HG03565 (cell line): ENCODE measurements around the gene NR1I3.

Source experiments
- ATAC-seq: cut with Tn5 transposase; IDR thresholded peaks from one replicate; pipeline ENCODE4 v1.9.1; 2021; ENCODE audit warnings: mild to moderate bottlenecking, moderate library complexity; ENCODE audit not compliant: unreplicated experiment

NR1I3 gene

DNA sequence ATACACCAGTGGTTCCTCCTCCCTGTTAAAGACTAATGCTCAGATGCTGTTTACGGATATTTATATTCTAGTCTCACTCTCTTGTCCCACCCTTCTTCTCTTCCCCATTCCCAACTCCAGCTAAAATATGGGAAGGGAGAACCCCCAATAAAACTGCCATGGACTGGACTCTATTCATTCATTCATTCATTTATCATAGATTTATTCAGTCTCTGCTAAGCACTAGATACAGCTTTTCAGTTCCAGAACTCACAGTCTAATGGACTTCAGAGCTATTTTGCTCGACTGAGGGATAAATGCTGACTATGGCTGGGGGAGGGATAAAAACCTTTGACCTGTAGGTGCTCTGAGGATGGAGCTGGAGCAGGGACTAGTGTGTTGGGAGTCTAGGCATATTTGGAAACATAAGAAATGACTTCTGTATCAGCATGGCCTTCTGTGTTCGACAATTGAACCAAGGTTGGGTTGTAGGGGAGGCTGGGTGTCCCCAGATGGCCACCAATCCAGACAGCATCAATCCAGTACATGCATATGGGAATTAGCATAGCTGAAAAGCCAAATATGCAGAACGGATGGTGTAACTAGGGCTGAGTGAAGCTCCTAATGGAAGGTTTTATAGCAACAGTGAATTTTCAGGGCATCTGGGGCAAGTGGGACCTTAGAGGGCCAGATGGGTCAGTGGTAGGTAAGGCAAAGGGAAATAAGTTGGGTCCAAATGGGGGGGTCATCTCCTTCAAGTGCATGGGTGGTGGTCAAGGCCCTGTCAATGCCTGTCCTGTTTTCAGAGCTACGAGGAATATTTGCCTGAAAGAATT lies 18.7 kb downstream of the NR1I3 start:
- no peak for ATAC-seq

DNA sequence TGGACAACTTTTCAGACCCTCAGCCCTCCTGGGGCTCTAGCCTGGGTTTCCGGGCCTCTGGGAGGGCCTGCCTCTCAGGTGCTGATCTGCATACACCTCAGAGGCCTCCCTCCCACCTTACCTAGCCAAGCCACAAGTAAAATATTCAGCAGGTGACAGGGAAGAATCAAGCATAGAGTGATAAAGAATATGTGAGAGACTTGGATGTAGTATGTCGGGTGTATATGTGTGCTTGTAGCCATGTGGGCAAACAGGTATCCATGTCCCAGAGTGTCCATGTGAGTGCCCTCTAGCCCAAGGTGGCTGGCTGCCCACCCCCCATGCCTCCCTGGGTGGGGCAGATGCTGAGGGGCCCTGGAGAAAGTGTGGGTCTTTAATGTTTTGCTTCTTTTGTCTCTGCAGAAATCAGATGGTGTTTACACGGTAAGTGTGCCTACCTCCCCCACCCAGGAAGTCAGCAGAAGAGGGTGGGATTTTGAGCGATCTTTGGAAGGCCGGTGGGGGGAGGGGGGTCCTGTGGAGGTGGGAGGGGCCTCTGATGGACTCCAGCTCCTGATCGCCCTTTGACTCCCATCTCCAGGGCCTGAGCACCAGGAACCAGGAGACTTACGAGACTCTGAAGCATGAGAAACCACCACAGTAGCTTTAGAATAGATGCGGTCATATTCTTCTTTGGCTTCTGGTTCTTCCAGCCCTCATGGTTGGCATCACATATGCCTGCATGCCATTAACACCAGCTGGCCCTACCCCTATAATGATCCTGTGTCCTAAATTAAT lies 19.5 kb downstream of the NR1I3 start:
- ATAC-seq, result no peak

DNA sequence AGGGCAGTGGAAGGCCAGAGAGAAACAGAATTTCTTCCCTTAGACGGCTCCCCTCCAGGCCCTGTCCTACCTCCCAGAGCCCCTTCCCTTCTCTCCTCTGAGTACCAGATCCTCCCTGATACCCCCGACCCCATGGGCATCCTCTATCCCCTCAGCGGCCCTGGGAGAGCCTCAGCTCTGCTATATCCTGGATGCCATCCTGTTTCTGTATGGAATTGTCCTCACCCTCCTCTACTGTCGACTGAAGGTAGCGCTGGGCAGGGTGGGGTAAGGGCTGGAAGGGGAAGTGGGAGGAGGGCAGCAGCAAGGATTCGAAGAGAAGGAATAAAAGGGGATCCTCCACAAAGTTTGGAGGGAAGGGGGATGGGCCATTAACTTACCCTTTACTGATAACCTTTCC lies 20.2 kb downstream of the NR1I3 start:
- ATAC-seq, result no peak

DNA sequence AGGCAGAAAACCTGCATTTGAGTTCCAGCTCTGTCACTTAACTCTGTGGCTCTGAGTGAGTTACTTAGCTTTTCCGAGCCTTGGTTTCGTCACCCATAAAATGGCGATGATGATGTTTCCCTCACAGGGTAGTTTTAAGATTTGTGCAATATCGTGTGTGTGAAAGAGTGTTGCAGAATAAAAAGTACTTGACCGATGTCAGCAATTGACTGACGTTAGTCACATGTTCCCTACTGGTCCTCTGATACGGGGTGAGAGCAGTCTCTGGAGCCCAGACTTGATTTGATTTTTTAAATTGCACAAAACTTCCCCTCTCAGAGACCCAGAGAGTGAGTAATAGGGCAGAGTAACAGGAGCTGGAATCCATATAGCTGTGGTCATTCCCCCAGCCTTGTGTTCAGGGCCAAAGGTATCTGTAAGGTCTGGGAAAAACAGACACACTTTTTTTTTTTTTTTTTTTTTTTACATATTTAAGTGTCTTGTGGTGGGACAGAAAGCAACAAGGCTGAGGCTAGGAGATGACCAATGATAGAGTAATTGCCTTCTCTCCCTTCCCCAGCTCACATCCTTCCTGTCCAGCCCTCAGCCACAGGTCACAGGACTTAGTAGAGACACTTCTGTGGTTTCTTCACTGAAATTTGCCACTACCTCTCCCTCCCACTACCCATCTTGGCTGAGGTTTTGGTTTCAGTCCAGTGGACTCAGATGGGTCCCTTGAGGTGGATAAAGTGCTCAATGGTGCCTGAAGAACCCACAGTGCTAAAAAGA lies 20.9 kb downstream of the NR1I3 start:
- peak; percentile 83 for ATAC-seq

DNA sequence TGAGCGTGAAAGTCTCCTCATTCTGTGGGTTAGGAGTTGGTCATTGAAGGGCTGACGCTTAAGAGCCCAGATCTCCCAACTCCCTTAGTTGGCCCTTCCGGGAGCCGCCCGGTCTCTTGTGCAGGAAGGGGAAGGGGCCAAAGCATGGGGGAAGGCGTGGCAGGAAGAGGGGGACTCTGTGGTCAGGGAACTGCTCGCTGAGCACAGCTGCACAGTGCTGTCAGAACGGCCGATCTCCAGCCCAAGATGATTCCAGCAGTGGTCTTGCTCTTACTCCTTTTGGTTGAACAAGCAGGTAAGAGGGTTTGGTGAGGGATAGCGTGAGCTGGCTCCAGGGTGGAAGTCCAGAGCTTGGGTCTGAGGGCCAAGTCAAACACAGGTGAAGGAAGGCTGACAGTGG lies 22.9 kb downstream of the NR1I3 start, which contains the start of gene FCER1G:
FCER1G (plus strand) TSS at position 220 of the 400 bp plus-strand sequence; CDS start at position 247, 27 bp downstream.
- no peak for ATAC-seq

DNA sequence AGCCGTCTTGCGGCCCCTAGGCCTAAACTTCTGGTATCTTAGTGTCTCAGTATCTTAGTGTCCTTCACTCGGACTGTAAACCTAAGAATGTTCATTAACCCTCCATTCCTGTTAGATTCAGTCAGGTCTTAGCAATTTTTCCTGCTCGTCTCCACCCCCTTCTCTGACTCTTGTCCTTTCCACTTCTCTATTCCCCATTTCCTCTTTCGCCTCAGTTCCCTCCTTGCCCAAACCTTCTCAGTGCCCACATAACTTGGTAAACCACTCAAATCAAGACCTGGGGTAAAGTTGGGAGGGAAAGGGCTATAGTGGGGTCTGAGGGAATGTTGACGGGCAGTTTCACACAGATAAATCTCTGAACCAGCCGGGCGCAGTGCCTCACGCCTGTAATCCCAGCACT lies 23.6 kb downstream of the NR1I3 start:
- no peak for ATAC-seq

DNA sequence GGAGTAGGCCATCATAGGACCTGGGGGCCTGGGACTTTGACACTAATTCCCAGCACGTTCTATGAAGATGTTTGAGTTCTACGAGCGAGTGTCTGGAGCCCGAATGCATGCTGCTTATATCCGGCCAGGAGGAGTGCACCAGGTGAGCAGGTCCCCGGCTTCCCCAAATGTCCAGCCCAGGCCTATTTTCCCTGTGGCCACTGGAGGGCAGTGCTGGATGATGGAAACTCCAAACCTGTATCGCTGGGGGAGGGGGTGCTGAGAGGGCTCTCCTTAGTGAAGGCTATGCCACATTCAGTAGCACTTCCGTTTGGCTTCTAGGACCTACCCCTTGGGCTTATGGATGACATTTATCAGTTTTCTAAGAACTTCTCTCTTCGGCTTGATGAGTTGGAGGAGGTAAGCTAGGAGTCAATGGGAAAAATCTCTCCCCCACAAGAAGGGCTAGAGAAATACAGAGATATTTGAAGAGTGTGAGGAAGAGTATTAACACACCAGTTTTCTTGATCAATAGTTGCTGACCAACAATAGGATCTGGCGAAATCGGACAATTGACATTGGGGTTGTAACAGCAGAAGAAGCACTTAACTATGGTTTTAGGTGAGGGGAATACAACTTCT lies 28.1 kb downstream of the NR1I3 start:
- peak; percentile 51 for ATAC-seq

DNA sequence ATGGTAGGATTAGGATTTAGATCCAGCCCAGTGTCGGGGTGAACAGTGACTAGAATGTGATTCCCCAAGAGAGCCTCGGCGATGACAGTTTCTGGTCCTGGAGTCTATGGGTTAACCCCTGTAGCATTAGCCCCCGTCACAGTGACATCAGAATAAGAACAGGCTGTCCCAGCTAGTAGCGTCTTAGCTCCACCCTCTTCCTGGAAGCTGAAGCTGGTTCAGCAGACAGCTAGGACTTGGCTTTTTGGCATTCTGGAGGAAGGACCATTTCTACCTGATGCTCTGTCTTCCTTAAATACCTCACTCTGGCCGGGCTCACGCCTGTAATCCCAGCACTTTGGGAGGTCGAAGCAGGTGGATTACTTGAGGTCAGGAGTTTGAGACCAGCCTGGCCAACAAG lies 30.8 kb downstream of the NR1I3 start:
- no peak for ATAC-seq

DNA sequence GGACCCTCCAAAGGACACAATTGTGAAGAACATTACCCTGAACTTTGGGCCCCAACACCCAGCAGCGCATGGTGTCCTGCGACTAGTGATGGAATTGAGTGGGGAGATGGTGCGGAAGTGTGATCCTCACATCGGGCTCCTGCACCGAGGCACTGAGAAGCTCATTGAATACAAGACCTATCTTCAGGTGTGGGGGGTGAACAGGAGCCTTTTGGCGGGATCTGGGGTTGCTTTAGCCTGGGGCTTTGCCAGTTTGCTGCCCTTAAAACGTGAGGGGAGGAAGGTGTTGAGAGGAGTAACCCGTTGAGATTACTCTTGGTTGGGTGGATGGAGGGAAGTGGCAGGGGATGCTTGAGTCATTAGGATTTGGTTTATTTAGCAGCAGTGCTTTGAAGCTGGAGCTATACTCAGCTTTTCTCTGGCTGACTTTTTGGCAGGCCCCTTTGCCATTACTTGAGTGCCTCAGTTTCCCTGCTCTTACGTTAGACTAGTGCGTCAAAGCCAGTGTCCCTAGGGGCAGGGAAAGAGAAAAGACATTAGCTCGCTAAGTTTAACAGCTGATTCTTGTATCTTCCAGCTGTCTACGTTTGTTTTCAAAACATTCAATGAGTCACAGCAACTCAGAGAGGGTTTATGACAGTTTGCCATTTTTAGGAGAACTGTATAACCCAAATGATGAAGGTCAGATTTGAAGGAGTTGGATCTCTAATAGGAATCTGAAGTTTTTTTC lies 31.4 kb downstream of the NR1I3 start:
- ATAC-seq, result no peak

DNA sequence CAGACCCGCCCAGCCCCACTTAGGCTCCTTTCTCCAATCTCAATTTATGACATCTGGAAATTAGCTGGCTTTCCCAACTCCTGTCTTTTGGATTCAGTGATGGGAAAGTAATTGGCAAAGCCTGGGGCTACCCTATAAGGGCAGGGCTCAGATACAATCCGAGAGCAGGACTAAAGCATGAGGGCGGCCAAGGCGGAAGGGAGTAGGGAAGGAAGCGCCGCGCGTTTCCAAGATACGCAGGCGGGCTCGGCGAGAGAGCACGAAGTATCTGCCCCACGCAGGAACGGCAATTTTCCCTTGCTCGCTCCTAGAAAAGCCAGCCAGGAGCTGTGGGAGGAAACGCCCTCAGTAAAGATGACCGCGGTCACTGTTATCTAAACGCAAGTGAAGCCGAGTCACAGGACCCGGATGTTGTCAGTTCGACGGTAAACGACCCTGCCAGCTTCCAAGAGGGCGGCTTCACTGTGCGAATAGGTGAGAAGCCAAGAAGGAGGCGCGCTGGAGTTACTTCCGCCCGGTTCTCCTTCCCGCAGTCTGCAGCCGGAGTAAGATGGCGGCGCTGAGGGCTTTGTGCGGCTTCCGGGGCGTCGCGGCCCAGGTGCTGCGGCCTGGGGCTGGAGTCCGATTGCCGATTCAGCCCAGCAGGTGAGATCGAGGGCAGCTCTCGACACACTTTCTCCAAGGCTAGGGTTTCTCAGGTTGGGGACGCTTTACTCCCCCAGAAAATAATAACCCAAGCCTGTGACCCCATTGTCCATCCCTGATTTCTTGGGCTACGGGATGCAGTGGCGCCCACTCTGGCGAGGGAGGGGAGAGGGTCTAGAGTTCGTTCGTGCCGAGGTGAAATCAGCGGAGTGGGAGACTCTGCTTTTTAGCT lies 35.9 kb downstream of the NR1I3 start, which contains the start of gene NDUFS2:
NDUFS2 (plus strand) TSS at position 532 of the 877 bp plus-strand sequence; CDS start at position 551, 19 bp downstream.
- ATAC-seq, result peak; percentile 90

DNA sequence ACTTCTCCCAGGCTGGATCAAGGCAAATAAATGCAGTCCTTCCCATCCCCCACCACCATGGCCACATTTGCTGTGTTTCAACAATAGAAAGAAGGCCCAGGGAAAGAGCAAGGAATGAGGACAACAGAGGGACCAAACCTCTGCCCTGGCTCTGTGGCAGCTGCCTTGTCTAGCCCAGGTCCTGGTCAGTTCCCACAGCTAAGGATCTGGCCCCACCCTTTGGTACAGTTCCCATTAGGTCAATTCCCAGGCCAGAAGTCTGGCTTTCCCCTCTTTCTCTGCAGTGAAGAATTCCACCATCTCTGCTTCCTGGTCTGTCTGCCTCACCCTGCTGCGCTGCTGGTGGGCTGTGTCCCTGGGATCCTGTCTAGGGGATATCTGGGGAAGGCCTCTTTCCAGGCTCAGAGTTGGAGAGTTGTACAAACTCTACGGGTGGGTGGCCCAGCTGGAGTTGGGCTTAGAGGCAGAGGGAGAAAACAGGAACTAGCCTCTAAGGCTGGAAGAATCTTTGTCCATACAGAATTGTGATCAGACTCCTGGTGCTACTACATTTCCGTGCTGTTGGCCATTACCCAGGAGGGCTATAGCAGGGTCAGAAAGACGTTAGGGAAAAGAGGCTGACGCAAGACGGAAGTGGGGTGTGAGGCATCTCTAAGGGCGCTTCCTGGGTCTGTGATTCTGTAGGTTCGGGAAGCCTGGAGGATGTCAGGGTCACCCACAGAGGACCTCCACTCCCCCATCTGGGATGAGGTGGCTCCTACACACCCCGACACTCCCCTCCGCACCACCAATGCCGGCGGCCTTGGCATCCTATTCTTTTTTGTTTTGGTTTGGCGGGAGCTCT lies 36.8 kb downstream of the NR1I3 start:
- no peak for ATAC-seq

DNA sequence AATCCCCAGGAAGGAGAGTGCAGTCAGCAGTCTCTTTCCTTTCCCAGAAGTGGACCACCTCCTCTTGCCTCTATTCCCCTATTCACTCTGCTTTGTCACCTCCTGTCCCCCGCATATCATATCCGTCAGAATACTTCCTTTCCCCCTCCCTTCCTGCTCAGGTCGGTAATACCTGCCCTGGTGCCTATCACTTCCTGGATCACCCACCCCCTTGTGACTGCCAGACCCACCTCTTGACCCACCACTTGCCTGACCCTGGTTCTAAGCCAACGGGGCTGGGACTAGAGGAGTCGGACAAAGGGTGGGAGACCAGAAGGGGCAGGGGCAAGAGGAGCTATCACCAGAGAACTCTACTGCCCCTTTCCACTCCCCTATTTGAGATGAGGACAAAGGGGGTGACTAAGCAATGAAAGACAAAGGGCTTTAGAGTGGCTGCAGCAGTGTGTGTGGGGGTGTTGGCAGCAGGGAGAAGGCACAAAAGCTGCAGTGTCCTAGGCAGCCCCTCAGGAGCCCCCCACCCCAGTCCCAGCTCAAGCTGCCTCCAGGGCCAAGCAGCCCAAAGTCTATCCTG lies 37.5 kb downstream of the NR1I3 start:
- ATAC-seq, result no peak

DNA sequence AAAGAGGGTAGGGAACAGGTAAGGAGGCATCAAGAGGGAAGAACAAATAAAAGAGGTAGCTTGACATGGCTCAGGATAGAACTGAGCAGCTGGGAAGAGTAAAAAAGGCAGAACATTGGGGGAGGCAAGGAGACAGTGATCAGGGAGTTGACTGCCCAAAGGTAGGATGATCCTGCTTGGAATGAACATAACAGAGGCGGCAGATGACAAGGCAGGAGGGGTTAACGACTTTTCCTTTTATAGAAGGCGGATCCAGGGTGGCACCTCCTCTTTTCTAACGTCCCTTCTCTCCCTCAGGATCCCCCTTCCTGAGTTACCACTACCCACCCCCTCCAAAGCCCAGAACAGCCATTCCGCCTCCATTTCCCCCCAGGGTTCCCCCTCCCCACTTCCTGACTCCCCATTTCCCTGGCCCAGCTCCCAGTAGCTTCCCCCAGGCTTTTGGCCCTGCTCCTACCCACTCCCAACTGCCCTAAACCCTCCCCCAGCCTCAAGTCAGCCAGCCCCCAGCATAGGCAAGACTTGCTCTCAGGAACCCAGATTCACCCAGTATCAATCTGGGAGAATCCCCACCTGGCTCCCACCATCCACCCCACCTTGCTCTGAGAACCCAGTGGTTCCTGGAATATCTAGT lies 38.4 kb downstream of the NR1I3 start:
- no peak for ATAC-seq

DNA sequence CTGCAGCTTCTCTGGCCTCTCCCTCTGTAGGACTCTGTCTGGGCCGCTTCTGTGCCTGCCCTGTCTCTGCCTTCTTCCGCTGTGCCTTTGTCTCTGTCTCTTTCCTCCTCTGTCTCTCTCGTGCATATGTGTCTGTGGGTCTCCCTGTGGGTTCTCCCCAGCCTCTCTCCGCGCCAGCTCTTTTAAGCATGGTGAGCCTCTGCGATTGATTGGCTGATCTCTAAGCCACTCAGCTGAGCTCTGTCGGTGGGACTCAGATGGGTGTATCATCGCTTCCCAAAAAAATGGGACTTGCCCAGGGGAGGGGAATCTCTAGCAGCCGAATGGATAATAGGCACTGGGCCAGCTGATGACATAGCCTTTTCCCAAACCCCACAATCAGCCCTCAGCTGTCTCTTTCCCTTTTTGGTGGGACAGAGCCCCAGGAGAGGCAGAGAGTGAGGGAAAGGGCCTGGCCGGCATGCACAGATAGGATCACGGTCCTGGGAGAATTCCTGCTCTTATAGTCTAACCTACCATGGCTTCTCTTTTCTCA lies 39.0 kb downstream of the NR1I3 start, which contains the start of gene ADAMTS4:
ADAMTS4 (minus strand) TSS at position 158 of the 535 bp plus-strand sequence. CDS start 427 bp downstream, outside the sequence.
- no peak for ATAC-seq

DNA sequence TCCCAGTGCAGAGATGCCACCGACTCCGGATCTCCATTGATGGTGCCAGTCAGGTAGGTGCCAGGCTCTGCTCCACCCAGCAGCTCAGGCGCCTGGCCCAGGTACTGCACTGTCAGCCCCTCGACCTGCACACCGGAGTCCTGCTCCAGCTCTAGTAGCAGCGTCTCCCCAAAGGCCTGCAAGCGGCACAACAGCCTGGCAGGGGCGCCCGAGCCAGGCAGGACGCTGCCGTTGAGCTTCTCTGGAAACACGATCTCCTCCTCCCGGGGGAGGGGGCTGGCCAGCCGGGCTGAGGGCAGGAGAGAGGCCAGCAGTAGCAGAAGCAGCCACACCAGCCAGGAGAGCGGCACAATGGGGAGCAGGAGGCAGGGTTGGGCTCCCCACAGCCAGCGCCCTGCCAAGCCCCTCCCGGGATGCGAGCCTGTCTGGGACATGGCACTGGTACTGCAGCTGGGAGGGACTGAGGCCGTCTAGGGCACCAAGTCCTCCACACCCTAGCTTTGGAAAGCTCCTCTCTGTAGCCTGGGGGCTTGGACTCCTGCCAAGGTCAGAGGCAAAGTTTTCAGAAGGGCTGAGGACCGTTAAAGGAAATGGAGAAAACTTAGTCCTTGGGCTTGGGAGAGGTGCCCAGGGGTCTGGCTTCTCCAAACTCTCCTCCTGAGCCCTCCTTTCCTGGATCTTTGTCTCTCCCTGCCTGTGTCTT lies 39.7 kb downstream of the NR1I3 start:
- ATAC-seq, result no peak

DNA sequence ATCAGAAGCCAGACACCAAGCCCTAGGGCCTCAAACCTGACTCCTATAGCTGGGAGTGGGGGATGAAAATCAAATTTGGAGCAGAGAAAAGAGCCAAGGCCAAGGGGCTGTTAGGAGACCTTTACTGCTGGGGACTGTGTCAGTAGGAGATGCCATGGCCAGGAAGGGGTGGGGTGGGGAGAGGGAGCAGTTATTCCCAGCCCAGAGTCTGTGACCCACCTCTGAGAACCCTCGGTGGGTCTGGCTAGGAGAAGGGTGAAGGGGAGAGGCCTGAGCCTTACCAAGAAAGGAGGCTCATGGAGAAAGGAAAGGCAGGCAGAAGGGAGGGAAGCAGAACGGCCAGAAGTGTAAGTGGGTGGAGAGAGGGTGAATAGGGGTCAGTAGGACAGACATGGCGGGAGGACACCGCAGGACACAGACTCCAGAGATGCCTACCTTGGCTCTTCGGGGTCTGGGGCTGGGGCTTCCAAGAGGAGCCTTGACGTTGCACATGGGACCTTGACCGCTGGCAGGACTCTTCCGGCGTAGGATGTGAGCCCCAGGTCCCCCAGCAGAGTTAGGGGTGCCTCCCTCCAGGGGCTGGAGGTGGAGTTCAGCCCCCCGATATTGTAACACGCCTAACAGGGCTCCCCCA lies 40.3 kb downstream of the NR1I3 start:
- ATAC-seq, result no peak
